Measurements from ENCODE around the gene GOLPH3L. TPM values are rescaled to one million over a fixed set of nuclear protein-coding genes. Genes with fewer than 3 reads are reported as not detected.

Gene GOLPH3L
- total and polyA plus RNA-seq, 10 of the 15 experiments (the other 5 are each of a cell fraction or from before 2014, with no cell fraction given), result 7.7 to 29.9 (median 19.2) TPM

GRCh38 chr1:150629115-150629928 is 67.6 kb downstream of the GOLPH3L start, which contains the start of gene ENSA (continued):
- TF ChIP-seq E2F8 (IDR thresholded peaks at IDR 0.05; ENCODE audit: low read depth, partially characterized antibody), result no peak
- peak; percentile 68 for TF ChIP-seq SKIL (IDR thresholded peaks at IDR 0.05; ENCODE audit: low read depth, poor library complexity, severe bottlenecking)
- TF ChIP-seq HCFC1 (IDR thresholded peaks at IDR 0.05; ENCODE audit: low read length), result no peak; the same call in 1 of the 2 replicates
- TF ChIP-seq IRF5 (IDR thresholded peaks at IDR 0.05; ENCODE audit: borderline replicate concordance), result no peak
- TF ChIP-seq HDAC6 (IDR thresholded peaks at IDR 0.05; ENCODE audit: unreplicated experiment), result no peak
- no peak for TF ChIP-seq WRNIP1 (IDR thresholded peaks at IDR 0.05; ENCODE audit: borderline replicate concordance, low read depth, low read length)
- no peak for TF ChIP-seq RELB (IDR thresholded peaks at IDR 0.05; ENCODE audit: low read depth)
- peak; percentile 73 for TF ChIP-seq E4F1 (IDR thresholded peaks at IDR 0.05; ENCODE audit: borderline replicate concordance, partially characterized antibody)
- peak; percentile 99 for TF ChIP-seq PBX3 (IDR thresholded peaks at IDR 0.05; ENCODE audit: insufficient replicate concordance, low read depth, low read length)
- TF ChIP-seq HDGF (IDR thresholded peaks at IDR 0.05), result peak; percentile 88; the same call in 1 of the 2 replicates
- TF ChIP-seq SMAD5 (IDR thresholded peaks at IDR 0.05; ENCODE audit: low read depth), result peak; percentile 93
- peak; percentile 10; the same call in 1 of the 2 replicates for TF ChIP-seq CBFB (IDR thresholded peaks at IDR 0.05; ENCODE audit: low read depth)
- TF ChIP-seq RAD51 (IDR thresholded peaks at IDR 0.05), result 0 out of 2 replicates have a peak, but pooled peaks have one; percentile 44
- TF ChIP-seq SREBF1 (IDR thresholded peaks at IDR 0.05; ENCODE audit: low read length), result no peak
- peak; percentile 100 for TF ChIP-seq SP1 (IDR thresholded peaks at IDR 0.05; ENCODE audit: low read depth, low read length)
- TF ChIP-seq ASH2L (IDR thresholded peaks at IDR 0.05; ENCODE audit: borderline replicate concordance, low read depth), result no peak
- peak; percentile 37; the same call in 1 of the 2 replicates for TF ChIP-seq LARP7 (IDR thresholded peaks at IDR 0.05)
